Right lobe of liver (tissue), 6 donors: ENCODE data around the gene TMEM129. TPM values are rescaled to one million over a fixed set of nuclear protein-coding genes. Genes with fewer than 3 reads are reported as not detected.

Source experiments
- ATAC-seq, 4 donors: fragments of 200-7000 bp; cut with Tn5 transposase; one replicate each; pipeline ENCODE4 v1.9.1; 2020; ENCODE audit warnings: mild to moderate bottlenecking in 4 of 4, moderate library complexity in 4 of 4
- DNase-seq, 3 donors: peaks; one replicate each; pipeline ENCODE4 v3.0.0-alpha.2; 2020
- H3K27ac ChIP-seq, 3 donors: fragments of 200-600 bp; one replicate each; pipeline ENCODE4 v1.8.0; 2022
- H3K27me3 ChIP-seq, 2 donors: fragments of 200-600 bp; one replicate each; pipeline ENCODE4 v1.8.0; 2022
- H3K36me3 ChIP-seq, 4 donors: fragments of 200-600 bp; sonication (generic) in 1 of 4; one replicate each; pipeline versions ENCODE4 v1.5.1 to v1.8.0; 2017 to 2022; ENCODE audit warnings: control low read depth in 1 of 4
- H3K4me1 ChIP-seq, 4 donors: fragments of 200-600 bp; sonication (generic) in 1 of 4; one replicate each; pipeline versions ENCODE4 v1.5.1 to v1.8.0; 2017 to 2022; ENCODE audit warnings: control low read depth in 1 of 4
- H3K4me3 ChIP-seq, 3 donors: fragments of 200-600 bp; one replicate each; pipeline ENCODE4 v1.8.0; 2022
- H3K9me3 ChIP-seq, 4 donors: fragments of 200-600 bp; sonication (generic) in 1 of 4; one replicate each; pipeline versions ENCODE4 v1.5.1 to v1.8.0; 2017 to 2022; ENCODE audit warnings: control low read depth in 1 of 4
- POLR2A ChIP-seq: fragments of 450-650 bp; IDR thresholded peaks from one replicate; pipeline ENCODE4 v1.6.1; 2017; ENCODE audit warnings: antibody characterized with exemption, mild to moderate bottlenecking
- WGBS: methylation state at CpG from one replicate; pipeline ENCODE4 v1.1.6; 2018; ENCODE audit warnings: low coverage, low lambda C conversion rate; ENCODE audit not compliant: insufficient coverage; ENCODE audit errors: missing lambda C conversion rate; 5-methylcytosine and 5-hydroxymethylcytosine counted together
- intact Hi-C, 2 donors: fragments of 100-400 bp; cut with DNase I; formaldehyde crosslinking; loops; one replicate each; pipeline versions ENCODE4 v1.11.2 to v1.14.1; 2022
- total RNA-seq, 6 experiments: library from RNA; depleted of rRNA in 2 of 6; stranded (reverse); fragments of >200 nt in 2 of 6; fragmentation: NEBNext Ultra II Directional in 3 of 6; extraction: Animal tissue kit (Norgen Biotek cat#: 25700) in 3 of 6; gene quantifications; one replicate each; pipeline versions ENCODE4 v1.1.0 to v1.2.4, GENCODE V29; 2016 to 2023
- TF ChIP-seq, protein P1 (sequence below), 4 donors: fragments of 200-600 bp in 3 of 4; fragments of 450-650 bp in 1 of 4; IDR thresholded peaks; one replicate each; pipeline versions ENCODE4 v1.5.1 to v1.8.0; 2016 to 2022; ENCODE audit warnings: antibody characterized with exemption in 4 of 4, mild to moderate bottlenecking in 2 of 4
- donor health status: DM: no; HTN: yes; CAD: no.
- donor health status: DM: no; HTN: no; CAD: no.
- donor health status: DM: no; HTN: no; CAD: no.
- donor health status: DM: no; HTN: yes; CAD: no.
- donor health status: DM: no; HTN: yes; CAD: no.

The TMEM129 gene
- total RNA-seq, 6 experiments from 2014 or later, result 13.8 to 51.0 (median 25.4) TPM

DNA sequence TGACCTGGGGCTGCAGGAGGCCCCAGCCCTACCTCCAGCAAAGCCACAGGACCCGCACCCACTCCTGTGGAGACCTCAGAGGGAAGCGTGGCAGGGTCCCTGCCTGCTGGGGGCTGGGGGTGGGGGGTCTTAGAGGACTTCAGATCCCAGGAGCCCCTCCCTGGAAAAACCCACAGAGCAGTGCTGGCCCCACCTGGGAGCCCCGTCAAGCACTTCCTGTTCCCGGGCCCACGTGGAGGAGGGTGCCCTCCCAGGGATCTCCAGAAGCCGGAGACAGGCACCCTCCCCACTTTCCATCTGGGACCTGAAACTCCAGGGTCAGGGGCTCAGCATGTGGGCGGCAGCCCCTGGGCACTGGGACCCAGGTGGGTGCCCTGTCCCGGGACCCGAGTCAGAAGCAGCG, 32.2 kb upstream of the TMEM129 start:
- no peak overlapping the region for H3K4me3 ChIP-seq
- no peaks in the 10 kb centered on the region for H3K27me3 ChIP-seq
- no peak for DNase-seq
- H3K36me3 ChIP-seq, result no peaks in the 10 kb centered on the region
- ATAC-seq, result no peak
- H3K9me3 ChIP-seq, result no peaks in the 10 kb centered on the region
- intact Hi-C loops, result loop anchor here in 1 of 2 donors (5.0 to 10.0 kb wide), 2 partner anchors 54 to 142 kb away; no protein-coding TSS in a partner anchor
- TF ChIP-seq, protein P1, sequence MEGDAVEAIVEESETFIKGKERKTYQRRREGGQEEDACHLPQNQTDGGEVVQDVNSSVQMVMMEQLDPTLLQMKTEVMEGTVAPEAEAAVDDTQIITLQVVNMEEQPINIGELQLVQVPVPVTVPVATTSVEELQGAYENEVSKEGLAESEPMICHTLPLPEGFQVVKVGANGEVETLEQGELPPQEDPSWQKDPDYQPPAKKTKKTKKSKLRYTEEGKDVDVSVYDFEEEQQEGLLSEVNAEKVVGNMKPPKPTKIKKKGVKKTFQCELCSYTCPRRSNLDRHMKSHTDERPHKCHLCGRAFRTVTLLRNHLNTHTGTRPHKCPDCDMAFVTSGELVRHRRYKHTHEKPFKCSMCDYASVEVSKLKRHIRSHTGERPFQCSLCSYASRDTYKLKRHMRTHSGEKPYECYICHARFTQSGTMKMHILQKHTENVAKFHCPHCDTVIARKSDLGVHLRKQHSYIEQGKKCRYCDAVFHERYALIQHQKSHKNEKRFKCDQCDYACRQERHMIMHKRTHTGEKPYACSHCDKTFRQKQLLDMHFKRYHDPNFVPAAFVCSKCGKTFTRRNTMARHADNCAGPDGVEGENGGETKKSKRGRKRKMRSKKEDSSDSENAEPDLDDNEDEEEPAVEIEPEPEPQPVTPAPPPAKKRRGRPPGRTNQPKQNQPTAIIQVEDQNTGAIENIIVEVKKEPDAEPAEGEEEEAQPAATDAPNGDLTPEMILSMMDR (IDR thresholded peaks at IDR 0.05), result no peak
- TF ChIP-seq POLR2A, result no peak
- no CpG with 5 or more reads among the region's 10 CpGs for WGBS
- no peaks in the 10 kb centered on the region for H3K4me1 ChIP-seq
- H3K27ac ChIP-seq, result no peak overlapping the region

DNA sequence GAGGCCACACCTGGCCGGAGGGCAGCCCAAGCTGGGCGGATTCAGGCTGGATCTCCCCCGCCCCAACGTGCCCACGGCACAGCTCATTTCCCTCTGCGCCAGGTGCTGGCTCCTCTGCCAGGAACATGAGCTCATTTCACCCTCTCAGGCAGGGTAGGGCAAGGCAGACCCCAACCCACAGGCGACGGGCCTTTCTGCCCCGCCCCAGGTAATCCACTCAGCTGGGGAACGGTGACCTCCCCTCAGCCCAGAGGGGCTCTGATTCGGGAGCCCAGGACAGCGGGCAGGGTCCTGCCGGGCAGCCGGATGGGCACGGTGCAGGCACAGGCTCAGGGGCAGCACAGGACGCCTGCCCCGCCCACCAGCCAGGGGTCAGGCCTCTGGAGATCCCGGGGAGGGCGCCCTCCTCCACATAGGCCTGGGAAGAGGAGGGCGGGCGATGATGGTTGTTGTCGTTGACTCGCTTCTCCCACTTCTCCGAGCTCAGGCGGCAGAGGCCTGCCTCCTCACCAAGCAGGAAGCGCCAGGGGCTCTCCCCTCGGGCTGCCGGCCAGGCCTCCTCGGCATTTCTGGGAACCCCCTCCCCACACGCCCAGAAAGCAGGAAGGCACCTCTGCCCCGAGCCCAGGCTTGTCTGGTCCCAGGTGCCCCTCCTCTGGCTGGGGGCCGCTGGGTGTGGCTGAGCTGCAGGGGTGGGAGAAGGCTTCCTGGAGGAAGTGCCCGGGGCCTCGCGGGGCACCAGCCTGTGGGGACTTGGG, 31.3 kb upstream of the TMEM129 start:
- intact Hi-C loops, result loop anchor here in 1 of 2 donors (5.0 to 10.0 kb wide), 2 partner anchors 55 to 142 kb away; no protein-coding TSS in a partner anchor
- DNase-seq, result no peak

DNA sequence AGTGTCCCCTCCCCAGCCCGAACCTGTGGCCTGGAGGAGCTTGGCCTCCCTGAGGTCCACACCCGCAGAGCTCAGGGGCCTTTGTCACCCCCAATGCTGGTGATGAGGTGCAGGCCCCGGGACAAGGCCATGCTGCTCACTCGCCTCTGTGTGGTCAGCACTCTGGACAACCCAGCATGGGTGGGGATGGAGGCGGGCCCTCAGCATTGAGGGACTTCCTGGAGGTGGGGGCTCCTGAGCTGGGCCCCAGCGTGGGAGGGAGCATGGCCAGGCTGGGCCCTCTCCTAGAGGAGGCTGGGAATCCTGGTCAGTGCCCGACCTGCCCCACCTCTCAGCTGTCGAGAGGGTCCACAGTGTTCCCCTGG, 30.8 kb upstream of the TMEM129 start:
- Histone ChIP-seq H3K36me3 (no peaks in the 10 kb centered on the region), H3K9me3 (no peaks in the 10 kb centered on the region), H3K4me3 (no peak overlapping the region), H3K4me1 (no peaks in the 10 kb centered on the region), H3K27me3 (no peaks in the 10 kb centered on the region), H3K27ac (no peak overlapping the region)
- intact Hi-C loops, result loop anchor here in 1 of 2 donors (5.0 to 10.0 kb wide), 2 partner anchors 55 to 143 kb away; no protein-coding TSS in a partner anchor
- DNase-seq (no peak), ATAC-seq (no peak)
- WGBS, result no CpG with 5 or more reads among the region's 8 CpGs
- TF ChIP-seq, protein P1 (IDR thresholded peaks at IDR 0.05), result no peak
- no peak for TF ChIP-seq POLR2A

More for the DNA sequence above, 31.3 kb upstream of the TMEM129 start:
- no peaks in the 10 kb centered on the region for H3K9me3 ChIP-seq
- peak; percentile 1 to 20 (median 9) for ATAC-seq
- H3K4me3 ChIP-seq, result no peak overlapping the region
- H3K27me3 ChIP-seq, result no peaks in the 10 kb centered on the region
- H3K36me3 ChIP-seq, result no peaks in the 10 kb centered on the region
- no peak overlapping the region for H3K27ac ChIP-seq
- TF ChIP-seq, protein P1 (IDR thresholded peaks at IDR 0.05), result no peak
- no peak for TF ChIP-seq POLR2A
- no CpG with 5 or more reads among the region's 35 CpGs for WGBS
- H3K4me1 ChIP-seq, result no peaks in the 10 kb centered on the region

DNA sequence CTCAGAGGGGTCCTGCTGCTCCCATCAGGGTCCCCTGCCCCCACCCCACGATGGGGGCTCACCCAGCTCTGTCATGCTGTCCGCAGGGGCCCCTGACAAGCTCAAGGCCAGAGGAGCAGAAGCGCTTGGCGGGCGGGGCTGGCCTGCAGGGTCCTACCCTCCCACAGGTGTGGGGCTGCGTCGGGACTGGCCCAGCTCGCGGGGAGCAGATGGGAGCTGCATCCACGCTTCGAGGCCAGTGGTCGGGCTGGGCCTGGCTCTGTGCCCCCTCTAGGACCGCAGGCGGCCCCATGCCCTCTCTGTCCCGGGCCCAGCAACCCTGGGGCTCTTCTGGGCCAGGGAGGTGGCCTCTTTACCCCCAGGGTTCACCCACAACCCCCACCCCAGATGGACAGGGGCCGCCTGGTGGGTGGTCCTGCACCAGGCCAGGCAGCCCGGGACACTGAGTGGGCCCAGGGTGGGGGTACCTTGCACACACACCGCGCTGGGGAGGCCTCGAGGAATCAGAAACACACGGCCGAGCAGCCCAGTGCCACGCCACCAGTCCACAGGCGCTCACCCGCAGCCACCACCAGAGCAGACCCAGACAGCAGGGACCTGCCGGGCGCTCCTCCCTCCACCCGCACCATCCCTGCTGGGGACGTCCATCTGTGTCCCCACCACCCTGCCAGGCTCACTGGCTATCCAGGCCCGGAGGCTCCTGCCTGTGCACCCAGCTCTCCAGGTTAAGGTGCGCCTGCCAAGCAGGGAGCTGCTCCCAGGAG, 30.2 kb upstream of the TMEM129 start:
- Histone ChIP-seq H3K4me3 (no peak overlapping the region), H3K4me1 (no peaks in the 10 kb centered on the region), H3K36me3 (no peaks in the 10 kb centered on the region), H3K27me3 (no peaks in the 10 kb centered on the region), H3K9me3 (no peaks in the 10 kb centered on the region), H3K27ac (no peak overlapping the region)
- WGBS, result no CpG with 5 or more reads among the region's 31 CpGs
- intact Hi-C loops, result loop anchor here in 1 of 2 donors (5.0 to 10.0 kb wide), 2 partner anchors 56 to 143 kb away; no protein-coding TSS in a partner anchor
- ATAC-seq (no peak), DNase-seq (no peak)
- TF ChIP-seq, protein P1 (IDR thresholded peaks at IDR 0.05), result no peak
- TF ChIP-seq POLR2A, result no peak
